Gastrocnemius medialis (tissue), 4 donors: ENCODE measurements around the gene ATF7.

Experiments used
- POLR2A ChIP-seq, 2 donors: fragments of 450-650 bp; IDR thresholded peaks; one replicate each; pipeline ENCODE4 v1.6.1; 2017; ENCODE audit warnings: antibody characterized with exemption in 2 of 2, mild to moderate bottlenecking in 2 of 2, moderate library complexity in 2 of 2
- TF ChIP-seq, protein P1 (sequence below), 5 experiments: fragments of 450-650 bp in 3 of 5; fragments of 200-600 bp in 2 of 5; sonication (generic) in 2 of 5; IDR thresholded peaks in 4 of 5; conservative IDR thresholded peaks in 1 of 5; 1 replicate in 4 of 5; 2 replicates in 1 of 5; pipeline ENCODE4 v1.5.1; 2016 to 2019; ENCODE audit warnings: antibody characterized with exemption in 5 of 5, mild to moderate bottlenecking in 3 of 5, moderate library complexity in 3 of 5

DNA sequence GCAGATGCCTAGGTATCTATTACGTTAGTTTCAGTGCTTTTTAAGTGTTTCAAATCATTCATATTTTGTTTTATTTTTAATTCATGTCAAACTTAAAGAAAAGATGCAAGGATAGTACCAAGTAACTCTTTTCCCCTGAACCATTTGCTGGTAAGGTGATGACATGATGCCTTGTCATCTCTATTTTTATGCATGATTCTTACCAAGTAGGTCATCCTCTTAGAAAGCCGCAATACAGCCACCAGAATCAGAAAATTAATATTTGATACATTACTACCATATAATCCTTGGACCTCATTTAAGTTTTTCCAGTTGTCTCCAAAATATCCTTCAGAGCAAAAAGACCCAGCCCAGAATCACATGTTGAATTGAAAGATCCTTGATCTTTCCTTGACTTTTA is 27.4 kb upstream of the ATF7 start:
- no peak for TF ChIP-seq POLR2A (IDR thresholded peaks at IDR 0.05)
- TF ChIP-seq, protein P1, sequence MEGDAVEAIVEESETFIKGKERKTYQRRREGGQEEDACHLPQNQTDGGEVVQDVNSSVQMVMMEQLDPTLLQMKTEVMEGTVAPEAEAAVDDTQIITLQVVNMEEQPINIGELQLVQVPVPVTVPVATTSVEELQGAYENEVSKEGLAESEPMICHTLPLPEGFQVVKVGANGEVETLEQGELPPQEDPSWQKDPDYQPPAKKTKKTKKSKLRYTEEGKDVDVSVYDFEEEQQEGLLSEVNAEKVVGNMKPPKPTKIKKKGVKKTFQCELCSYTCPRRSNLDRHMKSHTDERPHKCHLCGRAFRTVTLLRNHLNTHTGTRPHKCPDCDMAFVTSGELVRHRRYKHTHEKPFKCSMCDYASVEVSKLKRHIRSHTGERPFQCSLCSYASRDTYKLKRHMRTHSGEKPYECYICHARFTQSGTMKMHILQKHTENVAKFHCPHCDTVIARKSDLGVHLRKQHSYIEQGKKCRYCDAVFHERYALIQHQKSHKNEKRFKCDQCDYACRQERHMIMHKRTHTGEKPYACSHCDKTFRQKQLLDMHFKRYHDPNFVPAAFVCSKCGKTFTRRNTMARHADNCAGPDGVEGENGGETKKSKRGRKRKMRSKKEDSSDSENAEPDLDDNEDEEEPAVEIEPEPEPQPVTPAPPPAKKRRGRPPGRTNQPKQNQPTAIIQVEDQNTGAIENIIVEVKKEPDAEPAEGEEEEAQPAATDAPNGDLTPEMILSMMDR (IDR thresholded peaks at IDR 0.05 in 4 of 5, conservative IDR thresholded peaks at IDR 0.05 in 1 of 5): no peak
